ENCODE results near the gene NLRC5.

The NLRC5 gene

DNA sequence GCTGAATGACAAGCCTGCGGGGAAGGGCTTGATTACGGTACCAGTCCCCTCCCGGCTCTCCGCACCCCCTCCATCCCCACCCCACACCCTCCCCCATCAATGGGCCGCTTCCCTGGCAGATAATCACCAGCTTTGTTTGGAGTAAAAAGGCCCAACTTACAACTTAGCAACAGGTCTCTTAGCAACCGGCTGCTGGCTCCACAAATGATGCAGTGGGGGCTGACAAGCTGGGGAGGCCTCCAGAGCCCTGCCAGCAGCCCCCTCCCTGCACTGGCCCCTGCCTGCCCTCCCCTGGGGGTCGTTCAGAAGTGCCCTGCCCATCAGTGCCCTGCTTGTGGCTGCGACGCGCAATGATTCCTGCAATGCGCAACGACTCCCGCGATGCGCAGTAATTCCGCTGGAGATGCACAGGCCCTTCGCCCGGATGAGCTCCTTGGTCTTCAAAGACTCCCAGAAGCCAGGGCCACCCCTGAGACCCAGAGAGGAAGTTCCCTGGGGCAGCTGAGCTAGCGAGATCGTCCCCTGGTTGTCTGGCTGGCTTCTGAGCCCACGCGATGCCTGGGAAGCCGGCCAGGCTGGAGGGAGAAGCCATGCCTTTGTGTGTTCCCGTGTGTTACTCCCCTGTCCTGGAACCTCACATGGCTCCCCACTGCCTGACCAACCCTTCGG lies 126.3 kb downstream of the NLRC5 start:
- H3K9me3 ChIP-seq (ENCODE audit: control insufficient read depth in 2 of 2, low read length in 2 of 2): no peaks in the 10 kb centered on the region
- no peak overlapping the region for H3K27ac ChIP-seq (ENCODE audit: low read length)
- H3K36me3 ChIP-seq (ENCODE audit: control insufficient read depth in 2 of 2, insufficient read depth in 2 of 2, low read length in 2 of 2): peaks cover 0 to 20% of the 10 kb centered on the region in 2 donors
- H3K4me3 ChIP-seq (ENCODE audit: low read length in 2 of 2): no peak overlapping the region
- H3K27me3 ChIP-seq (ENCODE audit: control insufficient read depth in 1 of 2, insufficient read depth in 2 of 2, low read length in 2 of 2): no peaks in the 10 kb centered on the region
- no peaks in the 10 kb centered on the region for H3K4me1 ChIP-seq (ENCODE audit: control insufficient read depth, insufficient read depth, low read length)
- no peak overlapping the region for H3K9ac ChIP-seq (ENCODE audit: low read length in 2 of 2)

DNA sequence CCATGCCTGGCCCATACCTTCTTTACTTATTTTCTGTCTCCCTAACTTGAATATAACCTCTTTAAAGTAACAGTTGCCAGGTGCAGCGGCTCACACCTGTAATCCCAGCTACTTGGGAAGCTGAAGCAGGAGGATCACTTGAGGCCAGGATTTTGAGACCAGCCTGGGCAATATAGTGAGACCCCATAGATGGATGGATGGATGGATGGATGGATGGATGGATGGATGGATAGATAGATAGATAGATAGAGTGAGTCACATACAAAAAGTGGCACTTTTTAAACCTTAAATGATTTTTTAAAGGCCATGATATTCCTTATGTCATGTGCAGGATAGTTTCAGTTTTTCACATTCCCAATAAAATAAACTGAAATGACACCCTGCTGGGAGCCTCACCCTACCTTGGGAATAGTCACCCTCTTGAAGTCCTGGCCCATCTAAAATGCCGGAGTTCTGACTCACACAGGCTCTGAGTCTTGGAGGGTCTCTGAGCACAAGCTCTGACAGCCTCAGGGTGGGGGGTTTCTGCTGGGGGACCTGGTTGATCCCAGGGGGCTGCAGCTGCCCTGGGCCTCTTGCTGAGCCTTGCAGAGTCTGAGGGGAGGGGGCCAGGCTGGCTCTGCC lies 129.2 kb downstream of the NLRC5 start:
- no peak overlapping the region for H3K27ac ChIP-seq (ENCODE audit: low read length)

DNA sequence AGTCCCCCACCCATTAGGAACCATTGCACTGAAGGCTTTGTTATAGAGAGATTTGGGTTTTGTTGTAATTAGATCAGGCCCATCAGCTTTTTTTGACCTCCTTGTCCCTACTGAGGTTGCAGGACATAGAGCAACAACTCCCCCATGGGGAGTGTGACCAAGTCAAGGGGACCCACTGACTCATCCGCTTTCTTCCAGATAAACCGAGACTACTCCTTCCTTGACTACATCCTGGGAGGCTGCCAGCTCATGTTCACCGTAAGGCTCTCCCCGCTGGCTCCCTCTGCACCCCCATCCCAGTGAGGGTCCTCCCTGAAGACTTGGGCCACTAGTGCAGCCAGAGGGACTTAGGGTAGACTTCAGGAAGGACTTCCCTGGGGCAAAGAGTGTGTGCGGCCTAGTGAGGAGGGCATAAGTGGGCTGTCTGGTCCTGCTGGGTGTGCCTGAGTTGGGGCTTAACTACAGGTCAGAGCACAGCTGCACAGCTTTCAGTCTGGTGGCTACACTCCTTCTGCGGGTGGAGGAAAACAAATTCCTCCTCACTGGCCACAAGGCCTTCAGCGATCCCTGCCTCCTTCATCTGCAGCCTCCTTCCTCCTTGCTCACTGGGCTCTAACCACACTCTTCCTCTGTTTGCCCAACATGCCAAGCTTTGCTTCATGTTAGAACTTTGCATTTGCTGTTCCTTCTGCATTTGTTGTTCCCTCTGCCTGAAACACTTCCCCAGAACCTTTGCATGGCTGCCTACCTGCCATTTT lies 134.0 kb downstream of the NLRC5 start:
- H3K4me3 ChIP-seq (ENCODE audit: low read length in 2 of 2): no peak overlapping the region
- H3K27ac ChIP-seq (ENCODE audit: low read length): no peak overlapping the region
- no peaks in the 10 kb centered on the region for H3K27me3 ChIP-seq (ENCODE audit: control insufficient read depth in 1 of 2, insufficient read depth in 2 of 2, low read length in 2 of 2)
- H3K9ac ChIP-seq (ENCODE audit: low read length in 2 of 2): no peak overlapping the region
- H3K9me3 ChIP-seq (ENCODE audit: control insufficient read depth in 2 of 2, low read length in 2 of 2): no peaks in the 10 kb centered on the region
- H3K36me3 ChIP-seq (ENCODE audit: control insufficient read depth in 2 of 2, insufficient read depth in 2 of 2, low read length in 2 of 2): peaks cover 0 to 19% of the 10 kb centered on the region in 2 donors
- no peaks in the 10 kb centered on the region for H3K4me1 ChIP-seq (ENCODE audit: control insufficient read depth, insufficient read depth, low read length)

More for the DNA sequence above, 129.2 kb downstream of the NLRC5 start:
- Histone ChIP-seq H3K36me3 (ENCODE audit: control insufficient read depth in 2 of 2, insufficient read depth in 2 of 2, low read length in 2 of 2) (peaks cover 0 to 30% of the 10 kb centered on the region in 2 donors), H3K9ac (ENCODE audit: low read length in 2 of 2) (no peak overlapping the region), H3K27me3 (ENCODE audit: control insufficient read depth in 1 of 2, insufficient read depth in 2 of 2, low read length in 2 of 2) (no peaks in the 10 kb centered on the region), H3K9me3 (ENCODE audit: control insufficient read depth in 2 of 2, low read length in 2 of 2) (no peaks in the 10 kb centered on the region), H3K4me3 (ENCODE audit: low read length in 2 of 2) (no peak overlapping the region), H3K4me1 (ENCODE audit: control insufficient read depth, insufficient read depth, low read length) (no peaks in the 10 kb centered on the region)

DNA sequence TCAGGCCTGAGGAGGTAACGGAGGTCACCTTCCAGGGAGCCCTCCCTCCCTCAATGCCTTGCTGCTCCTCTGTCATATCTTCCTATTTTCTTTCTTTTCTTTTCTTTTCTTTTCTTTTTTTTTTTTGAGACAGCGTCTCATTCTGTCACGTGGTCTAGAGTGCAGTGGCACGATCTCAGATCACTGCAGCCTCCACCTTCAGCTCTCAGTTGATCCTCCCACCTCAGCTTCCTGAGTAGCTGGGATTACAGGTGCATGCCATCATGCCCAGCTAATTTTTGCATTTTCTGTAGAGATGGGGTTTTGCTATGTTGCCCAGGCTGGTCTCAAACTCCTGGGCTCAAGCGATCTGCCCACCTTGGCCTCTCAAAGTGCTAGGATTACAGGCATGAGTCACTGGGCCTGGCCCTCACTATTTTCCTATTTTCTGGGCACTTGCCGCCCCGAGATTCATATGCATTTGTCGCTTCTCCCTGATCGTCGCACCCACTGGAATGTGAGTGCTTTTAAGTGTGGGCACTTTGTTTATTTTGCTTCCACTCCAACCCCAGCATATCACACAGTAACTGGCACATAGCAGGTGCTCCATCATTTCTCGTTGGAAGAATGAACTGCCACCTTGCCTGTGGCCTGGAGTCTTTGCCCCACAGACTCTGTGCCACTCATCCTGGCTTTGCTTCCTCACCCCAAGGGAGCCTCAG lies 134.8 kb downstream of the NLRC5 start:
- Histone ChIP-seq H3K9me3 (ENCODE audit: control insufficient read depth in 2 of 2, low read length in 2 of 2) (no peaks in the 10 kb centered on the region), H3K27ac (ENCODE audit: low read length) (no peak overlapping the region), H3K36me3 (ENCODE audit: control insufficient read depth in 2 of 2, insufficient read depth in 2 of 2, low read length in 2 of 2) (peaks cover 0 to 16% of the 10 kb centered on the region in 2 donors), H3K27me3 (ENCODE audit: control insufficient read depth in 1 of 2, insufficient read depth in 2 of 2, low read length in 2 of 2) (no peaks in the 10 kb centered on the region), H3K9ac (ENCODE audit: low read length in 2 of 2) (no peak overlapping the region), H3K4me3 (ENCODE audit: low read length in 2 of 2) (no peak overlapping the region), H3K4me1 (ENCODE audit: control insufficient read depth, insufficient read depth, low read length) (no peaks in the 10 kb centered on the region)

DNA sequence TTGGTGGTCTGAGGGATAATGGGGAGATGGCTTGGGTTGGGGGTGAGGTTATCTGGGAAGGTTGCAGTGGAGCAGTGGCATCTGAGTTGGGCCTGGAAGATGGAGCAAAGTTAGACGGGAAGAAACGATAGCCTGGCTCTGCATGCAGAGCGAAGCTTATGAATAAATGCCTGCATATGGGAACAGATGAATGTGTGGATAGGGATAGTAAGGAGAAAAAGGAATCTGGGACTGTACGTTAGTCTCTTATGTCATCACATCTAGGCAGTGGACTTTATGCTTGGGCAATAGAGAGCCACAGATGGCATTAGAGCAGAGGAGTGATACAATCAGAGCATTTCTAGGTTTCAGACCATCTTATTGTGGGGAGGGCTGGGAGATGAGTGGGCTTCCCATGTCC lies 136.0 kb downstream of the NLRC5 start:
- Histone ChIP-seq H3K9ac (ENCODE audit: low read length in 2 of 2) (no peak overlapping the region), H3K27me3 (ENCODE audit: control insufficient read depth in 1 of 2, insufficient read depth in 2 of 2, low read length in 2 of 2) (no peaks in the 10 kb centered on the region), H3K4me3 (ENCODE audit: low read length in 2 of 2) (no peak overlapping the region), H3K27ac (ENCODE audit: low read length) (no peak overlapping the region), H3K36me3 (ENCODE audit: control insufficient read depth in 2 of 2, insufficient read depth in 2 of 2, low read length in 2 of 2) (peaks cover 0 to 14% of the 10 kb centered on the region in 2 donors), H3K4me1 (ENCODE audit: control insufficient read depth, insufficient read depth, low read length) (no peaks in the 10 kb centered on the region), H3K9me3 (ENCODE audit: control insufficient read depth in 2 of 2, low read length in 2 of 2) (no peaks in the 10 kb centered on the region)

DNA sequence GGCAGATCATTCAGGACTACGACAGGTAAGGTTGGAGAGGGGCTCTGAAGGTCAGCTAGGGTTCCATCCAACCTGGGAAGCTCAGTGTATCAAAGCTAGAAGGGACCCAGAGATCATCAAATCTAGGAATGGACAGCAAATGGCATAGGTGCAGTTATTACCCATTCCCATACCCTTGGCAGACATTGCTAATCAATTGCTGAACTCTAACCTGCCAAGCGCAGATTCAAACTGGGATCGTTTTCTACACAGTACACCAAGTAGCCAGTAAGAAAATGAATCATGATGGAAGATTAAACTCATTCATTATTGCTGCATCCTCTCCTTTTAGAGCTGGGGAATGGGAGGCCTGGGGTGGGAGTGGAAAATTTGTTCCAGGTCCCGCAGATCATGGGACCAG lies 136.6 kb downstream of the NLRC5 start:
- H3K27ac ChIP-seq (ENCODE audit: low read length): no peak overlapping the region
- no peaks in the 10 kb centered on the region for H3K9me3 ChIP-seq (ENCODE audit: control insufficient read depth in 2 of 2, low read length in 2 of 2)
- no peak overlapping the region for H3K4me3 ChIP-seq (ENCODE audit: low read length in 2 of 2)
- no peak overlapping the region for H3K9ac ChIP-seq (ENCODE audit: low read length in 2 of 2)
- H3K36me3 ChIP-seq (ENCODE audit: control insufficient read depth in 2 of 2, insufficient read depth in 2 of 2, low read length in 2 of 2): peaks cover 0 to 12% of the 10 kb centered on the region in 2 donors
- no peaks in the 10 kb centered on the region for H3K27me3 ChIP-seq (ENCODE audit: control insufficient read depth in 1 of 2, insufficient read depth in 2 of 2, low read length in 2 of 2)
- no peaks in the 10 kb centered on the region for H3K4me1 ChIP-seq (ENCODE audit: control insufficient read depth, insufficient read depth, low read length)

DNA sequence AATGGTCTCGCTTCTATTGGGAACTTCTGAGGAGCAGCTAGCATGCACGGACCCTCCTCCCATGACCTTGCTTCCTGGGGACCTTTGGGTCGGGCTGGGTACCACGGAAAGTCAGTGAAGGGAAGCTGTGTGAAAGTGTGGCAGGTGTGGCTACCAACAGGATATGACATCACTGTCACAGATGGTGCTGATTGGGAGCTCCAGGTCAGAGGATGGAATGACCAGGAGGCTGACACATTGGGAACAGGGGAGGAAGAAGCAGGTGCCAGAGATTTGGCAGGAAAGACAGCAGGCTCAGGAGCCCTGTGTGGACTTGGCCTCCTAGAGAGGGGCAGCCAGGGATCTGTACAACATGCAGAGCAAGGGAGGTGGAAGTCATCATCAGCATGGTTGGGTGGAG lies 137.1 kb downstream of the NLRC5 start:
- Histone ChIP-seq H3K27me3 (ENCODE audit: control insufficient read depth in 1 of 2, insufficient read depth in 2 of 2, low read length in 2 of 2) (no peaks in the 10 kb centered on the region), H3K36me3 (ENCODE audit: control insufficient read depth in 2 of 2, insufficient read depth in 2 of 2, low read length in 2 of 2) (peaks cover 0 to 10% of the 10 kb centered on the region in 2 donors), H3K27ac (ENCODE audit: low read length) (no peak overlapping the region), H3K9ac (ENCODE audit: low read length in 2 of 2) (no peak overlapping the region), H3K4me1 (ENCODE audit: control insufficient read depth, insufficient read depth, low read length) (no peaks in the 10 kb centered on the region), H3K4me3 (ENCODE audit: low read length in 2 of 2) (no peak overlapping the region), H3K9me3 (ENCODE audit: control insufficient read depth in 2 of 2, low read length in 2 of 2) (no peaks in the 10 kb centered on the region)

DNA sequence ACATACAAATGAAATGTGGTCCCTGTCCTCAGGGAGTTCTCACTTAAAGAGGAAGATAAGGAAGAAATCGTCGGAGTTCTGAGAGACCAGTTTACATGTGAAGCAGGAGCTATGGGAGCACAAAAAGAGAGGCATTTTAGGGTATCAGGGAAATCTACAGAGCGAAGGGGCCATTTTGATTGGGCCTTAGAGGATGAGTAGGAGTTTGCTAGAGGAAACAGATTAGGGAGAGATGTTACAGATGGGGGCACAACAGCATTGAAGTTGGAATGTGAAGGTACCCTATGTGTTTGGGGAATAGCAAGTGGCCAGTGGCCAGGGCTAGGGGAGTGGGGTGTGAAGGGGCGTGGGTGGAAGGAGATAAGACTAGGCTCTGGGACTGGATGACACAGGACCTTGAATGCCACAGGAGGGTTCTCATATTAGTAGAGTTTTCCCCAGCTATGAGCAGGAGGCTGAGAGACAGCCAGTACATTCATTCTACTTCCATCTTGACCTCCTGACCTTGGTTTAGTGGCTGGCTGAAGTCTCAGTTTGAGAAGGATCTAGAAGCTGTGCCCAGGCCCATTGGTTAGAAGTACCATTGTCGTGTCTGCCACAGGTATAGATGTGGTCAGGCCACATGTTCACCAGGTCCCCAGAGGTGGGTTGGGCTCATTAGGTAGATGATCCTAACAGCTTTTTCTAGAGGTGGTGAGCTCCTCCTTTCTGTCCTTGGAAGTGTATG lies 137.8 kb downstream of the NLRC5 start:
- H3K36me3 ChIP-seq (ENCODE audit: control insufficient read depth in 2 of 2, insufficient read depth in 2 of 2, low read length in 2 of 2): peaks cover 0 to 4% of the 10 kb centered on the region in 2 donors
- no peak overlapping the region for H3K4me3 ChIP-seq (ENCODE audit: low read length in 2 of 2)
- no peak overlapping the region for H3K27ac ChIP-seq (ENCODE audit: low read length)
- no peaks in the 10 kb centered on the region for H3K9me3 ChIP-seq (ENCODE audit: control insufficient read depth in 2 of 2, low read length in 2 of 2)
- no peaks in the 10 kb centered on the region for H3K27me3 ChIP-seq (ENCODE audit: control insufficient read depth in 1 of 2, insufficient read depth in 2 of 2, low read length in 2 of 2)
- H3K4me1 ChIP-seq (ENCODE audit: control insufficient read depth, insufficient read depth, low read length): no peaks in the 10 kb centered on the region
- no peak overlapping the region for H3K9ac ChIP-seq (ENCODE audit: low read length in 2 of 2)

DNA sequence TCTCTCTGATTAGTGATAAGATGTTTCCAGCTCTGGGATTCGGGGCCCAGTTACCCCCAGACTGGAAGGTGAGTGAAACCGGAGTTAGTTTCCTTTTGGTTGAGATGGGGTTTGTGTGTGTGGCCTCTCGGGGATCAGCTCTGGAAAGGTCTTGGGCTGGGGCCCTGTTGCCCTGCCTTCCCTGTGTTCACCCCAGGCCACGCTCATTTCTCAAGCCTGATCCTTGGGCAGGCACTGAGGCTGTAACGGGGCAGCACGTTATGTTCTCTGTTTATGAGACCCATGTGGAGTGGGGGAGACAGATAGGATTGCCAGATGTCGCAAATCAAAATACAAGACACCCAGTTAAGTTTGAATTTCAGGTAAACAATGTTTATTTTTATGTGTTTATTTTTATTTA lies 138.5 kb downstream of the NLRC5 start:
- Histone ChIP-seq H3K27me3 (ENCODE audit: control insufficient read depth in 1 of 2, insufficient read depth in 2 of 2, low read length in 2 of 2) (no peaks in the 10 kb centered on the region), H3K36me3 (ENCODE audit: control insufficient read depth in 2 of 2, insufficient read depth in 2 of 2, low read length in 2 of 2) (peaks cover 0 to 4% of the 10 kb centered on the region in 2 donors), H3K9me3 (ENCODE audit: control insufficient read depth in 2 of 2, low read length in 2 of 2) (no peaks in the 10 kb centered on the region), H3K9ac (ENCODE audit: low read length in 2 of 2) (no peak overlapping the region), H3K4me1 (ENCODE audit: control insufficient read depth, insufficient read depth, low read length) (no peaks in the 10 kb centered on the region), H3K4me3 (ENCODE audit: low read length in 2 of 2) (no peak overlapping the region), H3K27ac (ENCODE audit: low read length) (no peak overlapping the region)

DNA sequence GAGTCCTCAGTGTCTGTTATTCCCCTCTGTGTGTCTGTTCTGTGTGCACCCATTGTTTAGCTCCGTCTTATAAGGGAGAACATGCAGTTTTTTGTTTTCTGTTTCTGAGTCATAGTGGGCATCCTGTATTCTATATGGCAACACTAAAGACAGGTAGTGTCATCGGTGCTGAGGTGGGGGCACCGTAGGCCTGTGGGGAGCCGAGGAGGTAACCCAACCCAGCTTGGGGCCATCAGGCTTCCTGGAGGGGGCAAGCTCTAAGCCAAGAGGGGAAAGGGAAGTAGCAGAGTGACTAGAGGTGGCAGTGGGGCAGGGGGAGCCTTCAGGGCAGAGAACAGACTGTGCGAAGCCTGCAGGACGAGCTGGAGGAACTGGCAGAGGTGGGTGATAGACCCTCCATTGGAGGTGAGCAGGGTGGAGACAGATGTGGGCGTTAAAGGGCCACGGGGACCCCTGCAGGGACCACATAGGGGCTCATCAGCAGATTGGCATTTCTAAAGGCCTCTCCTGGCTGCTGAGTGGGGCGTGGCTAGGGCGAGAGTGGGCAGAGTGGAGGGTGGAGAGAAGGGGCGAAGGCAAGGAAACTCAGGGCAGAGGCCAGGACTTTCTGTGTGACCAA lies 139.5 kb downstream of the NLRC5 start:
- no peak overlapping the region for H3K27ac ChIP-seq (ENCODE audit: low read length)
- H3K9ac ChIP-seq (ENCODE audit: low read length in 2 of 2): no peak overlapping the region
- no peaks in the 10 kb centered on the region for H3K4me1 ChIP-seq (ENCODE audit: control insufficient read depth, insufficient read depth, low read length)

More for the DNA sequence above, 139.5 kb downstream of the NLRC5 start:
- Histone ChIP-seq H3K27me3 (ENCODE audit: control insufficient read depth in 1 of 2, insufficient read depth in 2 of 2, low read length in 2 of 2) (no peaks in the 10 kb centered on the region), H3K9me3 (ENCODE audit: control insufficient read depth in 2 of 2, low read length in 2 of 2) (no peaks in the 10 kb centered on the region), H3K36me3 (ENCODE audit: control insufficient read depth in 2 of 2, insufficient read depth in 2 of 2, low read length in 2 of 2) (peaks cover 0 to 2% of the 10 kb centered on the region in 2 donors), H3K4me3 (ENCODE audit: low read length in 2 of 2) (no peak overlapping the region)

Data from stomach smooth muscle (tissue), 2 donors.